HL-60/S4 (cell line): ENCODE results near the gene ADNP.

Experiments
- in situ Hi-C: fragments of 300-500 bp; cut with MboI; formaldehyde crosslinking; loops from 2 replicates; pipeline ENCODE4 v1.14.3; 2022; ENCODE audit warnings: low sequenced_read_pairs

Gene ADNP

GRCh38 chr20:50874111-50874757 is 57.0 kb downstream of the ADNP start:
- in situ Hi-C loops = no loop called here

DNA sequence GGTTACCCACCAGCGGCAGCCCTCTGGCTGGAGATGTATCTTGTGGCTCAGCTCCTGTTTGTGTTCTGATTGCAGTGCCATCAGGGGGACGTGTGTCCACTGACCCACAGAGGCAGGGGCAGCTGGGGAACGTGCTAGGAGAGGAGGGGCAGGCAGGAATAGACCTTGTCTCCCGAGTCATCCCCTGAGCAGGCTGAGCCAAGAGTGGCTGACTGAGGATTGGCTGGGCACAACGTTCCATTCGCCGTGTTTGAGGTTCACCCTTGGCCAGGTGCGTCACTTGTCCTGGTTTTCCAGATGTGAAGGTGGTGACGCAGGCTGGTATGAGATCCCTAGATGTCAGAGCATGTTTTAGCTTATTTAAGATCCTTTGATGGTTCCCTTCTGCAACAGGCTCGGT is 57.7 kb downstream of the ADNP start:
- in situ Hi-C loops = no loop called here

DNA sequence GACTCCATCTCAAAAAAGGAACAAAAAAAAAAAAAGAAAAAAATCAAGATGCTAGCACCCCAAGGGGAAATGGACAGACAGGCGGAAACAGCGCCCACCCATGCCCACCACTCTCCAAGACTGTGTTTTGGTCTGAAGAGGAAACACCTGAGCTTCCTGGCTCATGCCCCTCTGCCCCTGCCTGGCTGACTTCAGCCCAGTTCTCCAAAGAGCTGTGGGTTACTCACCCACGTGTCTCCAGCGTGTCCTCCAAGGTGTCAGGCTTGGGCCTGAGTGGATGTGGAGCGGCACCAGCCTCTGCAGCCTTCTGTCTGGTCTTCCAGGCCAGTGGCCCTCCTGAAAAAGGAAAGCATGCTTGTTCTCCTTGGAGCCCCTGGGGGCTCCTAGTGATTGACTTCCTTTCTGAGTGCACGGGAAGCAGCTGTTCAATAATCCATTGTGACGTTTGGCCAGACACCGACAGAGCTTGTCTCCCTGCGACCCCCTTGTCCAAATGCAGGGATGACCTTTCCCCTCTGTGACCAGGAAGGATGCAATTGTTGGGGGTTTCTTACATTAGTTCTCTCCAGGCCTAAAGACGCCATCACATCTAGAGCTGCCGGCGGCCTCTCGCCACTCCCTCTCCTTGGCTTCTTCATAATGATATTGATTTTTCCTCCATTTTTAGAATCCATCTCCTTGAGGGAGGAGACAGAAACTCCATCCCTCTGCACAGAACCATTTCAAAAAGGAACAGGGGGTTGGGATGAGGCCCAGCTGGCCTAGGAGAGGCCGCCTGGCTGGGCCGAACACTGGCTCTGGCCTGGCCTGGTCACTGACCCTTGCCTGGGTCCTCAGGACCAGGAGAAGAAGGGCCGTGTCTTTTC is 58.4 kb downstream of the ADNP start:
- in situ Hi-C loops = no loop called here

DNA sequence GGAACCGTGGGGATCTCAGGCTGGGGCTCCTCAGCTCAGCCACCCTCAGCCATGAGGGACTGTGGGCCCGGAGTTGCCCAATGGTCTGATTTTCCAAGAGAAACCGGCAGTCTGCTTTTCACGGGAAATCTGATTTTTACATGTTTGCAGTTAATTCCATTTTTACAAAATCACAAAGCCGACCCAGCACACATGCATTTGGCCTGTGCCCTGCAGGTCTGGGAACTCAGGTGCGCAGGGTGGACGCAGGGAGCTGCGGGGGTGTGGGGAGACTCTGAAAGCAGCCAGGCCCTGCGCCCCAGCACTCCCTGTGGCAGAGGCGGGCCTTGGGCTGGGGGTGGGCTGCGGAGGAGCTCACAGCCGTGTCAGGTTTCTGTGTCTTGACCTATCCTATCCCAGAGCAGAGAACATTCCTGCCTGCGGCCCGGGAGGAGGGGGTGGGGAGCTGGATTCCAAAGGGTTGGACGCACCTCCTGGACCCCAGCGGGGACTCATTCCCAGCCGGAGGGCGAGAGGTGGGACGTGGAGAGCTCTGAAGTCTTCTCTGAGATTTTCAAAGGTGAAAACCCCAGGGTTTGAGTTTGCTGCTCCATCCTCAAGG is 60.6 kb downstream of the ADNP start:
- in situ Hi-C loops = no loop called here

GRCh38 chr20:50868509-50869495 is 62.4 kb downstream of the ADNP start:
- in situ Hi-C loops = no loop called here

GRCh38 chr20:50867805-50868204 is 63.4 kb downstream of the ADNP start:
- in situ Hi-C loops = no loop called here

GRCh38 chr20:50866831-50867230 is 64.4 kb downstream of the ADNP start:
- in situ Hi-C loops = no loop called here

- in situ Hi-C loops = no loop called here
These were observed 65.1 kb downstream of the ADNP start for GRCh38 chr20:50866036-50866685.

DNA sequence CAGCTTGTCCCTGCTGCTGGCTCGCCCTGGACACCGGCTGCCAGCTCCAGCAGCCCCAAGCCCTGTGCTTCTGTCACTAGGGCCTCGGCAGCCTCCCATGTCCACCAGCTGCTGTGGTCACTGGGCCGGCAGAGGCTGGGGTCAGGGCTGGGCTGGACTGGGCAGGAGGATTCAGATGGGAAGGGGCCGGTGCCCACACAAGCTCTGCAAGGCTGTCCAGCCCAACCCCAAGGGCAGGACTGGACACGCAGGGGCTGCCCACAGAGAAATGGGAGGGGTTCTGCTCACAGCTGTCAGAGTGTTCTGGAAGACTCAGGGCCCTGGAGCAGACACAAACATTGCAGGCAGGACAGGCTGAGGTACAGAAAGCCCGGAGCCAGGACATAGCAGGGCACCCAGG is 65.6 kb downstream of the ADNP start:
- in situ Hi-C loops = no loop called here

- in situ Hi-C loops = no loop called here
These were observed 66.1 kb downstream of the ADNP start for GRCh38 chr20:50865114-50865513.

GRCh38 chr20:50862546-50862945 is 68.7 kb downstream of the ADNP start:
- in situ Hi-C loops = no loop called here

DNA sequence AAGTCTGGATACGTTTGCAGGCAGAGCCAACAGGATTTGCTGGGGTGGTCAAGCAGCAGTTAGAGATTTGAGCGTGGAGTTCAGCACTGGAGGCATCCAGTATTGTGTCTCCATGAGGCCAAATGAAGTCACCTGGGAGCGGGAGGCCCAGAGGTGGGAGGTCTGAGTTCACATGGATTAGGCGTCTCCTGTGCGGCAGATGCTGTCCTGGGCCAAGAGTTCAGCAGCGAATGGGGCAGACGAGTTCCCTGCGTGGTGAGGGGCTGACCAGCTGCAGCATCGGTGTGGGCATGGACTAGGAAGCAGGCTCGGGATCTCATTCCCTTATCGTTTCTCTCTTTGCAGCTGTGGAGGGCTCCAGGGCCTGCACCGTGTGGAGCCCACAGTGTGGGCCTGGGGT is 70.2 kb downstream of the ADNP start:
- in situ Hi-C loops = no loop called here

- in situ Hi-C loops = no loop called here
These were observed 72.1 kb downstream of the ADNP start for GRCh38 chr20:50859161-50859560.

DNA sequence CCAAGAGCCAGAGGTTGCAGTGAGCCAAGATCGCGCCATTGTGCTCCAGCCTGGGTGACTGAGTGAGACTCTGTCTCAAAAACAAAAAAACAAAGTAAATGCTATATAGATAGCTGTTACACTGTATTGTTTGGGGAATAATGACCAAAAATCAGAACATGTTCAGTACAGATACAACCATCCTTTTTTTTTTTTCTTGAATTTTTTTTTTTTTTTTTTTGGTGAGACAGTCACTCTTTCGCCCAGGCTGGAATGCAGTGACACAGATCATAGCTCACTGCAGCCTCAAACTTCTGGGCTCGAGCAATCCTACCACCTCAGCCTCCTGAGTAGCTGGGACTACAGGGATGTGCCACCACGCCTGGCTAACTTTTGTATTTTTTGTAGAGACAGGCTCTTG is 72.7 kb downstream of the ADNP start:
- in situ Hi-C loops = no loop called here

GRCh38 chr20:50857348-50857747 is 73.9 kb downstream of the ADNP start:
- in situ Hi-C loops = no loop called here

- in situ Hi-C loops = no loop called here
These were observed 74.7 kb downstream of the ADNP start for GRCh38 chr20:50856475-50857041.

DNA sequence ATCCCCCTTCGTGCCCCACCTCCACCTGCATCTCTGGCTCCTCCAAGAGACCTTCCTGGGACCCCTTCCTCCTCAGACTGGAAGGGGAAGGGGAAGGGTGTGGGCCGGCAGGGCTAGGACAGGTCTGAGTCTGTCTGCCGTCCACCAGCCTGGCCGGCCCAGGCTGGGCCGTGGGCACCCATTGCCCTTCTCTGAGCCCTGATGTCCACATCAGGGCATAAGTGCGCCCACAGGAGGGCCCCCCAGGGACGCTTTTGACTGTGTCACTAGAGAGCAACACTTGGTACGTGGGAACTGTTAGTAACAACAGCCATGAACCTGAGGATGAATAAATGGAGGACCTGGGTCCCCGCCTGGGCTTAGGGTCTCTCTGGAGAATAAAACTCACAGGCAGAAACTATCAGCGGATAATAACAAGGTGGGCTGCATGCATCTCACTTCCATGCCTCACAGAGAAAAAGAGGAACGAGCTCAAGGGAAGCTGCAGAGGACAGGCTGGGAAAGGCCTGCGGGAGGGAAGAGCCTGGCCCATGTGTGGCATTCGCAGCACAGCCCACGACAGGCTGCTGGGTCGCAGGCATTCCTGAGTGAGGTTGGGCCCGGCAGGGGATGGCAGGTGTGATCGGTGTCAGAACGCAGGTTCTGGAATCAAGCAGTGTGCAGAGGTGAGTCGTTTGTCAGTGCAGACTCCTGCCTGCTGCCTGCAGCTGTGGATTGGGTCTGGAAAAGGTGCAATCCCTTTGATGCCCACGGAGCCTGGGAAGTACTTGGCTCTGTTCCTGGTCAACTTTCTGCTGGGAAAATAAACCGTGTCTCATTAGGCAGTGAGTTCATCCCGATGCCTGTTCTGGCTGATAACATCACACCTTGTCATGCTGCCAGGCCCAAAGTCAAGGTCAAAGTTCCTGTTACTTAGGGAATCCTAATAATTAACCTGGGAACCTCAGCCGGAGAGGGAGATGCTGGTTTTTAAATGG is 75.5 kb downstream of the ADNP start:
- in situ Hi-C loops = no loop called here

- in situ Hi-C loops = no loop called here
These were observed 76.6 kb downstream of the ADNP start for GRCh38 chr20:50854506-50855249.
